NCI-H2196 (cell line): ENCODE measurements around the gene IFITM2.
"Not testable (repeated sequence)": the region's sequence is repeated elsewhere in the genome, so short reads cannot be mapped to it uniquely, and the experiment has no call there.

Source experiments
- DNase-seq: peaks from one replicate; lab custom pipeline; 2025; ENCODE audit not compliant: unreplicated experiment; lab: John Stamatoyannopoulos, UW

Gene IFITM2

GRCh38 chr11:324593-325517 lies 17.2 kb downstream of the IFITM2 start:
- not testable (repeated sequence) for DNase-seq

GRCh38 chr11:325796-326591 lies 18.4 kb downstream of the IFITM2 start:
- DNase-seq = no peak

GRCh38 chr11:326592-326841 lies 18.9 kb downstream of the IFITM2 start:
- DNase-seq = no peak

GRCh38 chr11:326842-327580 lies 19.4 kb downstream of the IFITM2 start:
- DNase-seq = no peak

- no peak for DNase-seq
These were observed 19.9 kb downstream of the IFITM2 start for GRCh38 chr11:327581-327923.

GRCh38 chr11:328012-328411 lies 20.4 kb downstream of the IFITM2 start:
- no peak for DNase-seq

GRCh38 chr11:328516-329100 lies 21.0 kb downstream of the IFITM2 start:
- not testable (repeated sequence) for DNase-seq

- no peak for DNase-seq
These were observed 22.3 kb downstream of the IFITM2 start for GRCh38 chr11:329886-330253.

- no peak for DNase-seq
These were observed 22.7 kb downstream of the IFITM2 start for GRCh38 chr11:330307-330693.

- DNase-seq = no peak
These were observed 23.2 kb downstream of the IFITM2 start for GRCh38 chr11:330694-331357.

- no peak for DNase-seq
These were observed 23.9 kb downstream of the IFITM2 start for GRCh38 chr11:331358-332060.

GRCh38 chr11:332651-333480 lies 25.2 kb downstream of the IFITM2 start:
- DNase-seq = no peak

GRCh38 chr11:333616-334263 lies 26.1 kb downstream of the IFITM2 start:
- not testable (repeated sequence) for DNase-seq

- no peak for DNase-seq
These were observed 26.8 kb downstream of the IFITM2 start for GRCh38 chr11:334264-334994.

GRCh38 chr11:335779-336658 lies 28.4 kb downstream of the IFITM2 start:
- no peak for DNase-seq

- no peak for DNase-seq
These were observed 29.1 kb downstream of the IFITM2 start for GRCh38 chr11:336659-337198.

GRCh38 chr11:337711-338110 lies 30.1 kb downstream of the IFITM2 start:
- DNase-seq = no peak
